Right lobe of liver (tissue), 4 donors: ENCODE results near the gene FAM111B.
"Not testable (repeated sequence)": the region's sequence is repeated elsewhere in the genome, so short reads cannot be mapped to it uniquely, and the experiment has no call there.

Experiments
- POLR2A ChIP-seq: fragments of 450-650 bp; IDR thresholded peaks from one replicate; pipeline ENCODE4 v1.6.1; 2017; ENCODE audit warnings: antibody characterized with exemption, mild to moderate bottlenecking
- TF ChIP-seq, protein P1 (sequence below), 4 donors: fragments of 200-600 bp in 3 of 4; fragments of 450-650 bp in 1 of 4; IDR thresholded peaks; one replicate each; pipeline versions ENCODE4 v1.5.1 to v1.8.0; 2016 to 2022; ENCODE audit warnings: antibody characterized with exemption in 4 of 4, mild to moderate bottlenecking in 2 of 4
- donor health status: DM: no; HTN: no; CAD: no.
- donor health status: DM: no; HTN: no; CAD: no.
- donor health status: DM: no; HTN: yes; CAD: no.

DNA sequence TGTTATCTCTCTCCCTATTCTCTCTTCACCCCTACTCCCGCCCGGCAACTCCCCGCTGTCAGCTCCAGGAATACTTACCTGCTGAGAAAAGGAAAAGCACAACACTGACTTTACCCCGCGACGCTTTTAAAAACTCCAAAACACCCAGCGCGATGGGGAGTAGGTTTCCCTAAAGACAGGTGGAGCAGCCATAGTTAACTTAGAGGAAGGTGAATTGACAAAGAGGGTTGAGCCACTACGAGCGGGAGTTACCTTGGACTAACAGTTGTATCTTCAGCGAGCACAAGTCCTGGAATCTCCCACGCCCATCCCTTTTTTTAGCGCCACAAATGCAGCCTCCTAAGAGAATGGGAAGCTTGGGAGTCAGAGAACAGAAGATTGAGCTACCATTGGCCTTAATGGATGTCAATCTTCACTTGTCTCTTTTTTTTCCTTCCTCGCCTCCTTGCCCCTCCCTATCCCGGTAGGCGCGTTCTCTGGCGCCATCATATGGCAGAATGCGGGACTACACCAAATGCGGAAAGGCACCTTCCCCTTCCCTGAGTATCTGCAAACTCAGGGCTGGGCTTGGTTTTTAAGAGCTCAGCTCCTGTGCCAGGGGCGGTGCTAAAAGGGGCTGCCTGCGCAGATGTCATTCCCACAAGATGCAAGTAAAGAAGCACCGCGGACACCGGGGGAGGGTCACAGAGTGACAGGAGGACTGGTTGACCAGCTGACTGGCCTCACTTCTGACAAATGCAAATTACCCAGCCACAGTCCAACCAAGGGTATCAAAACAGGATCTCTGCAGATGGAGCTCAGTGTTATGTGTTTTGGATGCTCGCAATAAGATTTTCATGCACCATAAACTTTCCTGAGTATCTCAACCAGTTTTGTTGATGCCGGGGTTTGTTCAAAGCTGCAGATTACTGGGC lies 48.7 kb upstream of the FAM111B start:
- TF ChIP-seq, protein P1, sequence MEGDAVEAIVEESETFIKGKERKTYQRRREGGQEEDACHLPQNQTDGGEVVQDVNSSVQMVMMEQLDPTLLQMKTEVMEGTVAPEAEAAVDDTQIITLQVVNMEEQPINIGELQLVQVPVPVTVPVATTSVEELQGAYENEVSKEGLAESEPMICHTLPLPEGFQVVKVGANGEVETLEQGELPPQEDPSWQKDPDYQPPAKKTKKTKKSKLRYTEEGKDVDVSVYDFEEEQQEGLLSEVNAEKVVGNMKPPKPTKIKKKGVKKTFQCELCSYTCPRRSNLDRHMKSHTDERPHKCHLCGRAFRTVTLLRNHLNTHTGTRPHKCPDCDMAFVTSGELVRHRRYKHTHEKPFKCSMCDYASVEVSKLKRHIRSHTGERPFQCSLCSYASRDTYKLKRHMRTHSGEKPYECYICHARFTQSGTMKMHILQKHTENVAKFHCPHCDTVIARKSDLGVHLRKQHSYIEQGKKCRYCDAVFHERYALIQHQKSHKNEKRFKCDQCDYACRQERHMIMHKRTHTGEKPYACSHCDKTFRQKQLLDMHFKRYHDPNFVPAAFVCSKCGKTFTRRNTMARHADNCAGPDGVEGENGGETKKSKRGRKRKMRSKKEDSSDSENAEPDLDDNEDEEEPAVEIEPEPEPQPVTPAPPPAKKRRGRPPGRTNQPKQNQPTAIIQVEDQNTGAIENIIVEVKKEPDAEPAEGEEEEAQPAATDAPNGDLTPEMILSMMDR (IDR thresholded peaks at IDR 0.05) = peak; percentile 90 to 95 (median 94)
- TF ChIP-seq POLR2A = not testable (repeated sequence)
